Lower leg skin (tissue), 3 donors: ENCODE measurements around the gene TPRX1.
"Not testable (repeated sequence)": the region's sequence is repeated elsewhere in the genome, so short reads cannot be mapped to it uniquely, and the experiment has no call there.

ENCODE experiments used
- CTCF ChIP-seq, 3 donors: fragments of 450-650 bp; IDR thresholded peaks; one replicate each; pipeline ENCODE4 v1.5.1; 2016; ENCODE audit warnings: antibody characterized with exemption in 3 of 3, mild to moderate bottlenecking in 3 of 3, moderate library complexity in 2 of 3
- POLR2A ChIP-seq, 2 donors: fragments of 450-650 bp; IDR thresholded peaks; one replicate each; pipeline ENCODE4 v1.6.1; 2016 to 2017; ENCODE audit warnings: antibody characterized with exemption in 2 of 2, mild to moderate bottlenecking in 1 of 2, moderate library complexity in 1 of 2

GRCh38 chr19:47818221-47818620 lies 13.9 kb upstream of the TPRX1 start:
- not testable (repeated sequence) for TF ChIP-seq CTCF, POLR2A (IDR thresholded peaks at IDR 0.05)
